ENCODE results near the gene FAM131B.

The FAM131B gene

DNA sequence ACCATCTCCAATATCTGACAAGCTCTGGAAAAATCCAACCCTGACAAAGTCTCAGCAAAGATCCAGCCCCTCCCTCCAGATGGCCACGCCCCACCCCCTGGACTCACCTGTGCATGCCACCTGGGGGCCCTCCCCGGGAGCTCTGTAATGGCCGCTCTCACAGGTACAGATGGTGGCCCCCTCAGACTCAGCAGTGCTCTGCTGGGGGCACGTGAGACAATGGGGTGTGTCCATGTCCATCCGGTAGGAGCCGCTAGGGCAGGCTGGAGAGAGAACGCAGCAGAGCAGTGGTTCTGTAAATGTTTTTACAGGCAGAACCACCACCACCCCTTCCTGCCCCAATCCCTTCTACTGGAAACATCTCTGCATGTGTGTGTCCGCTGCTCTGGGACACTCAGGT lies 36.6 kb upstream of the FAM131B start:
- DNase-seq (ENCODE audit: low read depth, low spot score) = no peak
- POLR2A ChIA-PET = no interaction called here
- TF ChIP-seq, protein P1, sequence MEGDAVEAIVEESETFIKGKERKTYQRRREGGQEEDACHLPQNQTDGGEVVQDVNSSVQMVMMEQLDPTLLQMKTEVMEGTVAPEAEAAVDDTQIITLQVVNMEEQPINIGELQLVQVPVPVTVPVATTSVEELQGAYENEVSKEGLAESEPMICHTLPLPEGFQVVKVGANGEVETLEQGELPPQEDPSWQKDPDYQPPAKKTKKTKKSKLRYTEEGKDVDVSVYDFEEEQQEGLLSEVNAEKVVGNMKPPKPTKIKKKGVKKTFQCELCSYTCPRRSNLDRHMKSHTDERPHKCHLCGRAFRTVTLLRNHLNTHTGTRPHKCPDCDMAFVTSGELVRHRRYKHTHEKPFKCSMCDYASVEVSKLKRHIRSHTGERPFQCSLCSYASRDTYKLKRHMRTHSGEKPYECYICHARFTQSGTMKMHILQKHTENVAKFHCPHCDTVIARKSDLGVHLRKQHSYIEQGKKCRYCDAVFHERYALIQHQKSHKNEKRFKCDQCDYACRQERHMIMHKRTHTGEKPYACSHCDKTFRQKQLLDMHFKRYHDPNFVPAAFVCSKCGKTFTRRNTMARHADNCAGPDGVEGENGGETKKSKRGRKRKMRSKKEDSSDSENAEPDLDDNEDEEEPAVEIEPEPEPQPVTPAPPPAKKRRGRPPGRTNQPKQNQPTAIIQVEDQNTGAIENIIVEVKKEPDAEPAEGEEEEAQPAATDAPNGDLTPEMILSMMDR (IDR thresholded peaks at IDR 0.05; ENCODE audit: insufficient read depth, low read length, missing control alignments) = no peak
- CTCF ChIA-PET = interaction anchor here (0.9 to 1.3 kb wide), 2 partner anchors 10 to 19 kb away, joined by 3 read pairs; no protein-coding TSS in a partner anchor
- H3K4me3 ChIP-seq (ENCODE audit: low read depth, low read length) = no peak overlapping the region

DNA sequence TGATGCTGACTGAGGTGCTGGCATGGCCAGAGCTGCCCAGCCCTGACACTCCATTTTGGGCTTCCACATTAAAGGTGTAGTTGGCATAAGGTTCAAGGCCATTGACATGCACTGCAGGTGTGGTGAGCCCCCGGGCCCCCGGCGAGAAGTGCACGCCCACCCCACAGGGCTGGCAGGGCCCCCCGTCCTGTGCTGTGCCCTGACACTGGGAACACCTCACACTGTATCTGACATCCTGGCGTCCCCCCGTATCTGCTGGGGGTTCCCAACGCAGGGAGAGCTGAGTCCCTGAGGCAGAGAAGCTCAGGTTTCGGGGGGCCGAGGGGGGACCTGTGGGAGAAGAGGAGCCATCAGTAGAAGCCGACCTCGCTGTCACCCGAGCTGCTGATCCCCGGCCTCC lies 36.1 kb upstream of the FAM131B start:
- no peak overlapping the region for H3K4me3 ChIP-seq (ENCODE audit: low read depth, low read length)
- ChIA-PET CTCF (interaction anchor here (0.9 to 1.3 kb wide), 2 partner anchors 11 to 18 kb away, joined by 3 read pairs; no protein-coding TSS in a partner anchor), POLR2A (no interaction called here)
- no peak for DNase-seq (ENCODE audit: low read depth, low spot score)
- TF ChIP-seq, protein P1 (IDR thresholded peaks at IDR 0.05; ENCODE audit: insufficient read depth, low read length, missing control alignments) = no peak

GRCh38 chr7:143397710-143398530 lies 35.4 kb upstream of the FAM131B start:
- POLR2A ChIA-PET = no interaction called here
- no peak overlapping the region for H3K4me3 ChIP-seq (ENCODE audit: low read depth, low read length)
- TF ChIP-seq, protein P1 (IDR thresholded peaks at IDR 0.05; ENCODE audit: insufficient read depth, low read length, missing control alignments) = no peak
- no peak for DNase-seq (ENCODE audit: low read depth, low spot score)
- CTCF ChIA-PET = interaction anchor here (0.7 to 1.3 kb wide), 3 partner anchors 12 to 19 kb away, joined by 3 read pairs; no protein-coding TSS in a partner anchor

DNA sequence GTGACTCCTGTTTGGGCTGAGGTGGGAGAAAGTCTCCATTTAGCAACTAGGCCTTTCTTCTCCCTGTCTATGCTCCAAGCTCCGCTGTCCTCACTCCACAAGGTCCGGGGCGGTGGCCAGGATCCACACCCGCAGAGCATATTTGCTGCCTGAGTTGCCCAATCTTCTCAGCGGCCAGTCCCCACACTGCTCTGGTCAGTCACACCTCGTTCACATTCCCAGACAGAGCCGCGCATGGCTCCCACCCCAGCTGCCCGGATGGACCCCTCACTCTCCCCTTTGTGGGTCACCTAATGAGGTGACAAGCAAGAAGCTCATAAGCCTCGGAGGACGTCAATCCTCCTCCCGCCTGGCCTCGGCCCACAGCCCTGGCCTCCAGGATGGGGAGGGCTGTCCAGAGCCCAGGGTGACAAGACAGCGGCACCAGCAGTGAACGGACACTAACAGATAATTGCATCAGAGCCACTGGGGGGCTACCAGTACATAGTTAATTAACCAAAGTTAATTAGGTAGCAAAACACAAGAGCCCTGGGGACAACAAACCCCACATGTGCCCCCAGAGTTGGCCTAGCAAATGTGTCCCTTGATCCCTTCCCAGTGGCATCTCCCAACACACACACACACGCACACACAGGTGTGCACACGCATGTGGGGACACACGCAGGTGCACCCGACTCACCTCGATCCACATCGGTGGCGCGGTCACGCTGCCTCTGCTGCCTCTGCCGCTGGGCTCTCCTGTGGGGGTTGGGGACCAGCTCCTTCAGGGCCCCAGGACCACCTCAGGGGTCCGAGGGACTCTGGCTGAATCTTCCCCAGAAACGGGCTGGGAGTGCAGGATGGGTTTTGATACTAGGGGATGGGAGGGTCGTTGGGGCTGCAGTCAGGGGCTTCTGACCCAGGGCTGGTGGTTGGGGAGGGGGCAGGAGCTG lies 34.4 kb upstream of the FAM131B start:
- TF ChIP-seq, protein P1 (IDR thresholded peaks at IDR 0.05; ENCODE audit: insufficient read depth, low read length, missing control alignments) = no peak
- ChIA-PET POLR2A (interaction anchor here (5.6 to 8.0 kb wide), 2 partner anchors 9 to 15 kb away, joined by 29 to 104 read pairs; partner anchors contain the start of gene ZYX), CTCF (interaction anchor here (0.7 to 2.8 kb wide), 3 partner anchors 19 to 157 kb away, joined by 3 to 9 read pairs (median 9); no protein-coding TSS in a partner anchor)
- no peak overlapping the region for H3K4me3 ChIP-seq (ENCODE audit: low read depth, low read length)
- DNase-seq (ENCODE audit: low read depth, low spot score) = no peak

GRCh38 chr7:143396182-143396581 lies 33.7 kb upstream of the FAM131B start:
- POLR2A ChIA-PET = interaction anchor here (5.6 to 8.0 kb wide), 2 partner anchors 10 to 14 kb away, joined by 29 to 104 read pairs; partner anchors contain the start of gene ZYX
- no peak overlapping the region for H3K4me3 ChIP-seq (ENCODE audit: low read depth, low read length)
- CTCF ChIA-PET = interaction anchor here (0.8 to 2.8 kb wide), 4 partner anchors 10 to 156 kb away, joined by 3 to 9 read pairs (median 6); no protein-coding TSS in a partner anchor
- TF ChIP-seq, protein P1 (IDR thresholded peaks at IDR 0.05; ENCODE audit: insufficient read depth, low read length, missing control alignments) = no peak
- no peak for DNase-seq (ENCODE audit: low read depth, low spot score)
